ENCODE measurements around the gene RPS23. TPM values are rescaled to one million over a fixed set of nuclear protein-coding genes. Genes with fewer than 3 reads are reported as not detected.

The RPS23 gene
- total RNA-seq, 1 experiment from 2014 or later: 2,589 TPM

GRCh38 chr5:82309091-82309531 lies 31.0 kb upstream of the RPS23 start:
- peaks cover 8% of the 10 kb centered on the region for H3K36me3 Mint-ChIP-seq
- ATAC-seq: no peak
- ChIA-PET POLR2A (no interaction called here), CTCF (no interaction called here)
- peaks cover 30% of the 10 kb centered on the region for H3K4me1 Mint-ChIP-seq
- TF ChIP-seq PREB (CRISPR knock-in tag; IDR thresholded peaks at IDR 0.05; ENCODE audit: borderline replicate concordance): no peak
- TF ChIP-seq FOXP1 (CRISPR knock-in tag; IDR thresholded peaks at IDR 0.05; ENCODE audit: borderline replicate concordance): no peak
- no peak for TF ChIP-seq PRDM15 (CRISPR knock-in tag; IDR thresholded peaks at IDR 0.05)
- TF ChIP-seq ZNF512 (CRISPR knock-in tag; IDR thresholded peaks at IDR 0.05; ENCODE audit: borderline replicate concordance): no peak
- peaks cover 16% of the 10 kb centered on the region for H3K9me3 Mint-ChIP-seq
- no peak for DNase-seq (ENCODE audit: low spot score)
- H3K27me3 Mint-ChIP-seq (ENCODE audit: low read depth): peaks cover 30% of the 10 kb centered on the region
- H3K4me3 Mint-ChIP-seq: no peak overlapping the region
- H3K27ac Mint-ChIP-seq: no peak overlapping the region

- DNase-seq (ENCODE audit: low spot score): no peak
These were observed 30.3 kb upstream of the RPS23 start for GRCh38 chr5:82308416-82308815.

GRCh38 chr5:82307451-82307850 lies 29.3 kb upstream of the RPS23 start:
- Mint-ChIP-seq H3K27ac (no peak overlapping the region), H3K4me3 (no peak overlapping the region), H3K36me3 (peaks cover 8% of the 10 kb centered on the region), H3K9me3 (peaks cover 16% of the 10 kb centered on the region), H3K4me1 (peaks cover 17% of the 10 kb centered on the region), H3K27me3 (ENCODE audit: low read depth) (peaks cover 30% of the 10 kb centered on the region)
- ATAC-seq: no peak
- POLR2A ChIA-PET: no interaction called here
- CTCF ChIA-PET: no interaction called here
- no peak for DNase-seq (ENCODE audit: low spot score)
- TF ChIP-seq IRF2 (CRISPR knock-in tag; IDR thresholded peaks at IDR 0.05; ENCODE audit: borderline replicate concordance, low read depth) (no peak), EMX1 (CRISPR knock-in tag; IDR thresholded peaks at IDR 0.05) (no peak), SOX15 (CRISPR knock-in tag; IDR thresholded peaks at IDR 0.05) (no peak), OVOL2 (CRISPR knock-in tag; IDR thresholded peaks at IDR 0.05; ENCODE audit: borderline replicate concordance) (no peak), NR1H2 (CRISPR knock-in tag; IDR thresholded peaks at IDR 0.05) (no peak), E2F4 (CRISPR knock-in tag; IDR thresholded peaks at IDR 0.05; ENCODE audit: borderline replicate concordance, low read depth) (no peak), PREB (CRISPR knock-in tag; IDR thresholded peaks at IDR 0.05; ENCODE audit: borderline replicate concordance) (no peak), MYBL2 (CRISPR knock-in tag; IDR thresholded peaks at IDR 0.05) (no peak), ZNF512 (CRISPR knock-in tag; IDR thresholded peaks at IDR 0.05; ENCODE audit: borderline replicate concordance) (no peak), ZNF416 (CRISPR knock-in tag; IDR thresholded peaks at IDR 0.05) (no peak), ZNF423 (CRISPR knock-in tag; IDR thresholded peaks at IDR 0.05) (no peak), FOXJ3 (CRISPR knock-in tag; IDR thresholded peaks at IDR 0.05; ENCODE audit: borderline replicate concordance) (no peak), CBFB (CRISPR knock-in tag; IDR thresholded peaks at IDR 0.05; ENCODE audit: low read depth) (no peak), ELF4 (CRISPR knock-in tag; IDR thresholded peaks at IDR 0.05; ENCODE audit: low read depth) (no peak)

More at GRCh38 chr5:82308416-82308815, 30.3 kb upstream of the RPS23 start:
- no peak overlapping the region for H3K4me3 Mint-ChIP-seq
- POLR2A ChIA-PET: no interaction called here
- H3K9me3 Mint-ChIP-seq: peaks cover 16% of the 10 kb centered on the region
- no peak for TF ChIP-seq MAX (CRISPR knock-in tag; IDR thresholded peaks at IDR 0.05)
- TF ChIP-seq NFATC4 (CRISPR knock-in tag; IDR thresholded peaks at IDR 0.05): no peak
- TF ChIP-seq MYBL2 (CRISPR knock-in tag; IDR thresholded peaks at IDR 0.05): no peak
- ATAC-seq: no peak
- CTCF ChIA-PET: no interaction called here
- H3K4me1 Mint-ChIP-seq: peaks cover 27% of the 10 kb centered on the region
- H3K27me3 Mint-ChIP-seq (ENCODE audit: low read depth): peaks cover 30% of the 10 kb centered on the region
- H3K27ac Mint-ChIP-seq: no peak overlapping the region
- peaks cover 8% of the 10 kb centered on the region for H3K36me3 Mint-ChIP-seq

All from WTC11 (cell line).